Suprapubic skin (tissue), 3 donors: ENCODE data around the gene CAMK2D.

Experiments
- CTCF ChIP-seq, 2 donors: fragments of 200-600 bp in 1 of 2; fragments of 450-650 bp in 1 of 2; sonication (generic) in 1 of 2; IDR thresholded peaks; one replicate each; pipeline ENCODE4 v1.5.1; 2016 to 2019; ENCODE audit warnings: antibody characterized with exemption in 2 of 2, mild to moderate bottlenecking in 1 of 2, moderate library complexity in 1 of 2
- POLR2AphosphoS5 ChIP-seq, 3 donors: sonication (generic); formaldehyde crosslinking; IDR thresholded peaks; one replicate each; pipeline ENCODE4 v1.6.1; 2017; ENCODE audit warnings: antibody characterized with exemption in 3 of 3

- TF ChIP-seq CTCF (IDR thresholded peaks at IDR 0.05) (no peak), POLR2AphosphoS5 (IDR thresholded peaks at IDR 0.05) (no peak)
Observed at GRCh38 chr4:113718252-113718651, 43.3 kb downstream of the CAMK2D start.
